ENCODE data around the gene TEX48. TPM values are rescaled to one million over a fixed set of nuclear protein-coding genes. Genes with fewer than 3 reads are reported as not detected.

Gene TEX48
- polyA plus RNA-seq, 2 of the 4 experiments (the other 2 are of a cell fraction): not detected

DNA sequence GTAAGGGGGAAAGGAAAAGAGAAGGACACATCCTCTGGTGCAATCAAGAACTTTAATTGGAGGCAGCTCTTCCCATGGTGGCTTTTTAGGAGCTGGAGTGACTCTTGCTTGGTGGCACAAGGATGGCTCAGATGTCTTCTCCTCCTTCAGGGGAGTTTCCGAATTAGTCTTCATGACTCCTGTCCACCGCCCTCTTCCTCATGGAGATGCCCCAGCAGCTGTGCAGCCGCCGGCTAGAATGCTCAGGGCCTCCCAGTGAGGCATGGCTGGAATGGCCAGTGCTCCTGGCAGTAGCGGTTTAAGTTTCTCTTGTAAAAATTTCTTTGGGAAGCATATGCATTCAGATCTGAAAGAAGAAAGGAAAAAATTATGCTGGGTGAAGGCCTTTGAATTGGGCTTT, 15.6 kb downstream of the TEX48 start:
- Histone ChIP-seq H3K9me3 (peaks cover 2% of the 10 kb centered on the region; the same call in 1 of the 3 replicates), H3K27ac (peak overlapping the region in 1 of 2 experiments; percentile 31; a peak in 1 of 6 replicates), H3K4me1 (peaks cover 3% of the 10 kb centered on the region), H3K4me3 (no peak overlapping the region), H3K4me2 (no peak overlapping the region)
- 95% methylated on average over 5 of the region's 5 CpGs for WGBS (ENCODE audit: missing lambda C conversion rate)
- FAIRE-seq (no peak), ATAC-seq (no peak), DNase-seq (ENCODE audit: low read depth in 1 of 2, low spot score in 1 of 2) (no peak)
- ChIA-PET CTCF (interaction anchor here (0.8 to 16.9 kb wide), 9 partner anchors 11 to 345 kb away, joined by 3 to 259 read pairs (median 7); partner anchors contain the start of gene TEX48), POLR2A (no interaction called here)
- TF ChIP-seq POLR2A (IDR thresholded peaks at IDR 0.05; ENCODE audit: low read length) (no peak), FOXS1 (CRISPR knock-in tag; IDR thresholded peaks at IDR 0.05) (no peak), KDM1A (IDR thresholded peaks at IDR 0.05; ENCODE audit: low read depth) (no peak), NR3C1 (IDR thresholded peaks at IDR 0.05) (no peak), EP300 (IDR thresholded peaks at IDR 0.05) (no peak), HOXB13 (CRISPR knock-in tag; IDR thresholded peaks at IDR 0.05; ENCODE audit: low read depth) (no peak), HOXB5 (CRISPR knock-in tag; IDR thresholded peaks at IDR 0.05) (no peak), EHMT2 (IDR thresholded peaks at IDR 0.05; ENCODE audit: low read depth) (no peak), JUNB (IDR thresholded peaks at IDR 0.05) (no peak), FOSL2 (IDR thresholded peaks at IDR 0.05) (no peak), FOSL2 (CRISPR knock-in tag; IDR thresholded peaks at IDR 0.05) (no peak)
- TF ChIP-seq, protein P1, sequence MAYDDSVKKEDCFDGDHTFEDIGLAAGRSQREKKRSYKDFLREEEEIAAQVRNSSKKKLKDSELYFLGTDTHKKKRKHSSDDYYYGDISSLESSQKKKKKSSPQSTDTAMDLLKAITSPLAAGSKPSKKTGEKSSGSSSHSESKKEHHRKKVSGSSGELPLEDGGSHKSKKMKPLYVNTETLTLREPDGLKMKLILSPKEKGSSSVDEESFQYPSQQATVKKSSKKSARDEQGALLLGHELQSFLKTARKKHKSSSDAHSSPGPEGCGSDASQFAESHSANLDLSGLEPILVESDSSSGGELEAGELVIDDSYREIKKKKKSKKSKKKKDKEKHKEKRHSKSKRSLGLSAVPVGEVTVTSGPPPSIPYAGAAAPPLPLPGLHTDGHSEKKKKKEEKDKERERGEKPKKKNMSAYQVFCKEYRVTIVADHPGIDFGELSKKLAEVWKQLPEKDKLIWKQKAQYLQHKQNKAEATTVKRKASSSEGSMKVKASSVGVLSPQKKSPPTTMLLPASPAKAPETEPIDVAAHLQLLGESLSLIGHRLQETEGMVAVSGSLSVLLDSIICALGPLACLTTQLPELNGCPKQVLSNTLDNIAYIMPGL (CRISPR knock-in tag; IDR thresholded peaks at IDR 0.05; ENCODE audit: borderline replicate concordance): no peak
- TF ChIP-seq, protein P2, sequence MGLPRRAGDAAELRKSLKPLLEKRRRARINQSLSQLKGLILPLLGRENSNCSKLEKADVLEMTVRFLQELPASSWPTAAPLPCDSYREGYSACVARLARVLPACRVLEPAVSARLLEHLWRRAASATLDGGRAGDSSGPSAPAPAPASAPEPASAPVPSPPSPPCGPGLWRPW (IDR thresholded peaks at IDR 0.05): no peak
- TF ChIP-seq, protein P3, sequence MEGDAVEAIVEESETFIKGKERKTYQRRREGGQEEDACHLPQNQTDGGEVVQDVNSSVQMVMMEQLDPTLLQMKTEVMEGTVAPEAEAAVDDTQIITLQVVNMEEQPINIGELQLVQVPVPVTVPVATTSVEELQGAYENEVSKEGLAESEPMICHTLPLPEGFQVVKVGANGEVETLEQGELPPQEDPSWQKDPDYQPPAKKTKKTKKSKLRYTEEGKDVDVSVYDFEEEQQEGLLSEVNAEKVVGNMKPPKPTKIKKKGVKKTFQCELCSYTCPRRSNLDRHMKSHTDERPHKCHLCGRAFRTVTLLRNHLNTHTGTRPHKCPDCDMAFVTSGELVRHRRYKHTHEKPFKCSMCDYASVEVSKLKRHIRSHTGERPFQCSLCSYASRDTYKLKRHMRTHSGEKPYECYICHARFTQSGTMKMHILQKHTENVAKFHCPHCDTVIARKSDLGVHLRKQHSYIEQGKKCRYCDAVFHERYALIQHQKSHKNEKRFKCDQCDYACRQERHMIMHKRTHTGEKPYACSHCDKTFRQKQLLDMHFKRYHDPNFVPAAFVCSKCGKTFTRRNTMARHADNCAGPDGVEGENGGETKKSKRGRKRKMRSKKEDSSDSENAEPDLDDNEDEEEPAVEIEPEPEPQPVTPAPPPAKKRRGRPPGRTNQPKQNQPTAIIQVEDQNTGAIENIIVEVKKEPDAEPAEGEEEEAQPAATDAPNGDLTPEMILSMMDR (IDR thresholded peaks at IDR 0.05): no peak

DNA sequence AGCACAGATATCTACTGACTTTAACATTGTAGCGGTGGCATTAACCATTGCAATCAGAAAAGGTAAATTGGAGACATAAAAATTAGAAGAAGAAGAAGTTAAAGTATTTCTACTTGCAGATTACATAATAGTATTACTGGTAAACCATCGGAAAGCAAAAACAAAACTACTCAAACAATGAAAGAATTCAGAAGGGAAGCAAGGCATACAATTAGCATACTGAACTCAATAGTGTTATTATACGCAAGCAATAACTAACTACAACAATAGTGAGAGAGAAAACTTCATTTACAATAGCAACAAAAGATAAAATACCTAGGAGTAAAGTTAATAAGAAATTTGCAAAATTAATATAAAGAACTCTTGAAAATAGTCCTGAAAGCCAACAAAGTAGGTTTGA, 17.8 kb downstream of the TEX48 start:
- FAIRE-seq: no peak
- ATAC-seq: no peak
- Histone ChIP-seq H3K4me2 (no peak overlapping the region), H3K4me1 (no peaks in the 10 kb centered on the region), H3K4me3 (no peak overlapping the region), H3K27ac (no peak overlapping the region), H3K9me3 (no peaks in the 10 kb centered on the region)
- ChIA-PET CTCF (interaction anchor here (0.5 to 16.9 kb wide), 11 partner anchors 10 to 860 kb away, joined by 3 to 259 read pairs (median 11); partner anchors contain the start of gene TEX48), POLR2A (no interaction called here)
- DNase-seq (ENCODE audit: low read depth in 1 of 2, low spot score in 1 of 2): no peak
- TF ChIP-seq BHLHE40 (IDR thresholded peaks at IDR 0.05; ENCODE audit: low read depth, low read length) (no peak), POLR2A (IDR thresholded peaks at IDR 0.05; ENCODE audit: low read length) (no peak), RAD21 (conservative IDR thresholded peaks at IDR 0.05 in 1 of 2, IDR thresholded peaks at IDR 0.05 in 1 of 2) (no peak)
- TF ChIP-seq, protein P4, sequence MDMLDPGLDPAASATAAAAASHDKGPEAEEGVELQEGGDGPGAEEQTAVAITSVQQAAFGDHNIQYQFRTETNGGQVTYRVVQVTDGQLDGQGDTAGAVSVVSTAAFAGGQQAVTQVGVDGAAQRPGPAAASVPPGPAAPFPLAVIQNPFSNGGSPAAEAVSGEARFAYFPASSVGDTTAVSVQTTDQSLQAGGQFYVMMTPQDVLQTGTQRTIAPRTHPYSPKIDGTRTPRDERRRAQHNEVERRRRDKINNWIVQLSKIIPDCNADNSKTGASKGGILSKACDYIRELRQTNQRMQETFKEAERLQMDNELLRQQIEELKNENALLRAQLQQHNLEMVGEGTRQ (IDR thresholded peaks at IDR 0.05): no peak
- 59% methylated on average over 3 of the region's 3 CpGs for WGBS (ENCODE audit: missing lambda C conversion rate)

DNA sequence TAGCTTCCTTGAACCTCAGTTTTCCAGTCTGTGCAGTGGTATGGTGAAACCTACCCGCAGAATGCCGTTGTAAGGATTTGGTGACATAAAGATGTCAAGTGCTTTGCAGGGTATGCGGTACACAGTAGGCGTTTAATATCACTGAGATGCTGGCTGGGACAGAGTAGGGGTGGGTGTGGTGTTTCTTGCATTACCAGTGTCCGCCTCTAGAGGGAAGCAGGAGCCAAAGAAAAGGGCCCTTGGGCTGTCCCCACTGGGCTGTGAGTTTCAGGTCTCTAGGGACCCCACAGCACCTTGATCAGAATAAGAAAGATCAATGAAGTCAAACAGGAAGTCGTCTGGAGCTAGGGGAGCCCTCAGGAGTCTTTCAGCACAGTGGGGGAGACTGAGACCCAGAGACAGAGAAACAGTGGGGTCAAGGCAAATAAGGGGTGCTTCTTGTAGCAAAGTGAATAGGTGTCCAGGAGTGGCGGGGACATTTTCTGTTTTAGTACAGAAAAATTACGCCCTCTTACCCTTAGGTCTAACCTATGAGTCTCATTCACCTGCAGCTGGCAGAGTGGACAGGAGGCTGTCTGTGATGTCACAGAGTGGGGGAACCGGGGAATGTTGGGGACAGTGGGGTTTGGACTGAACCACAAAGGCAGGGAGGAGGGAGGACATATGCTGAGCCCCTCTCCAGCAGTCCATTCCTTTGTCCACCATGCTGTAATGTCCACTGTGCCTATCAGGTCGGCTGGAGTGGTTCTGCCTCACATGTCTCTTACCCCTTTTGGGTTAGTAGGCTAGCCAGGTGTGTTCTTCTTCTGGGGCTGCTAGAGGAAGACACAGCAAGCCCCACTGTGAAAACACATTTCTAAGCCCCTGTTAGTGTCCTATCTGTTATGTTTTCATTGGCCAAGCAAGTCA, 19.7 kb downstream of the TEX48 start:
- FAIRE-seq: no peak
- H3K27ac ChIP-seq: peak overlapping the region; percentile 10 to 40; a peak in 4 of 6 replicates
- POLR2A ChIA-PET: no interaction called here
- no peak for TF ChIP-seq POLR2AphosphoS2 (conservative IDR thresholded peaks at IDR 0.05; ENCODE audit: low read length)
- no peak for TF ChIP-seq NR3C1 (IDR thresholded peaks at IDR 0.05)
- TF ChIP-seq CBX2 (IDR thresholded peaks at IDR 0.05; ENCODE audit: borderline replicate concordance, low read depth): no peak
- no peak for TF ChIP-seq CHD2 (IDR thresholded peaks at IDR 0.05; ENCODE audit: low read length, partially characterized antibody)
- TF ChIP-seq RAD21 (conservative IDR thresholded peaks at IDR 0.05 in 1 of 2, IDR thresholded peaks at IDR 0.05 in 1 of 2): peak; percentile 94
- TF ChIP-seq GATA3 (IDR thresholded peaks at IDR 0.05; ENCODE audit: borderline replicate concordance): no peak
- TF ChIP-seq RARB (CRISPR knock-in tag; IDR thresholded peaks at IDR 0.05): no peak
- no peak for TF ChIP-seq MAZ (IDR thresholded peaks at IDR 0.05; ENCODE audit: borderline replicate concordance, low read depth, low read length)
- TF ChIP-seq, protein P3 (IDR thresholded peaks at IDR 0.05): peak; percentile 88
- TF ChIP-seq, protein P4 (IDR thresholded peaks at IDR 0.05): no peak
- peak; percentile 83 for TF ChIP-seq SMC3 (IDR thresholded peaks at IDR 0.05)
- CTCF ChIA-PET: interaction anchor here (0.5 to 16.9 kb wide), 60 partner anchors 9 to 677 kb away, joined by 3 to 259 read pairs (median 4); partner anchors contain the start of genes TEX48 and WHRN
- ATAC-seq: peak; percentile 86 to 97
- peak; percentile 33 to 92 for DNase-seq (ENCODE audit: low read depth in 1 of 2, low spot score in 1 of 2)
- H3K9me3 ChIP-seq: no peaks in the 10 kb centered on the region
- WGBS (ENCODE audit: missing lambda C conversion rate): 10% methylated on average over 10 of the region's 10 CpGs
- no peak overlapping the region for H3K4me2 ChIP-seq
- H3K4me3 ChIP-seq: no peak overlapping the region
- no peaks in the 10 kb centered on the region for H3K4me1 ChIP-seq

Measured in A549 (cell line).